DND-41 (cell line): ENCODE data around the gene PTMA.

Source experiments
- EZH2 ChIP-seq: IDR thresholded peaks from 3 replicates; pipeline ENCODE4 v1.6.1; 2012; ENCODE audit warnings: borderline replicate concordance, low read depth, mild to moderate bottlenecking, moderate library complexity, low read length, inconsistent platforms; ENCODE audit not compliant: severe bottlenecking
- TF ChIP-seq, protein P1 (sequence below): IDR thresholded peaks from 2 replicates; pipeline ENCODE4 v1.5.1; 2012; ENCODE audit warnings: borderline replicate concordance, low read length, moderate library complexity, mild to moderate bottlenecking; ENCODE audit not compliant: poor library complexity, severe bottlenecking; ENCODE audit errors: extremely low read depth

DNA sequence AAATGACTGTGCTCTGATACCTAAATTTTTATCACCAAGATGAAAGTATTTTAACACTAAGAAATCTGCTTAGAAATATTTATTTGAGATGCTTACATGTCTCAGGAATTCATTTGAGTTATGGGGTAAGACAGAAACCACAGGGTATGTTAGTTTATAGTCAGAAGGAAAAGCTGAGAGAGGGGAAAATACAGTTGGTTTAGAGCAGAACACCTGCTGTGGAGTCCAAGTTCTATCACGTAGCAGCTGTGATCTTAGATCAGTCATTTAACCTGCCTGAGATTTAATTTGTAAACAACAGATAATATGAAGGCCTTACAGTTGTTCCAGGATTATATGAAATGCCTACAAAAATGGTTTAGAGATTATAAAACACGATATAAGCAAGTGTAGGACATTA, 43.7 kb downstream of the PTMA start:
- TF ChIP-seq, protein P1, sequence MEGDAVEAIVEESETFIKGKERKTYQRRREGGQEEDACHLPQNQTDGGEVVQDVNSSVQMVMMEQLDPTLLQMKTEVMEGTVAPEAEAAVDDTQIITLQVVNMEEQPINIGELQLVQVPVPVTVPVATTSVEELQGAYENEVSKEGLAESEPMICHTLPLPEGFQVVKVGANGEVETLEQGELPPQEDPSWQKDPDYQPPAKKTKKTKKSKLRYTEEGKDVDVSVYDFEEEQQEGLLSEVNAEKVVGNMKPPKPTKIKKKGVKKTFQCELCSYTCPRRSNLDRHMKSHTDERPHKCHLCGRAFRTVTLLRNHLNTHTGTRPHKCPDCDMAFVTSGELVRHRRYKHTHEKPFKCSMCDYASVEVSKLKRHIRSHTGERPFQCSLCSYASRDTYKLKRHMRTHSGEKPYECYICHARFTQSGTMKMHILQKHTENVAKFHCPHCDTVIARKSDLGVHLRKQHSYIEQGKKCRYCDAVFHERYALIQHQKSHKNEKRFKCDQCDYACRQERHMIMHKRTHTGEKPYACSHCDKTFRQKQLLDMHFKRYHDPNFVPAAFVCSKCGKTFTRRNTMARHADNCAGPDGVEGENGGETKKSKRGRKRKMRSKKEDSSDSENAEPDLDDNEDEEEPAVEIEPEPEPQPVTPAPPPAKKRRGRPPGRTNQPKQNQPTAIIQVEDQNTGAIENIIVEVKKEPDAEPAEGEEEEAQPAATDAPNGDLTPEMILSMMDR = no peak
- TF ChIP-seq EZH2 = no peak
